Spinal cord (tissue), 10 donors: ENCODE results near the gene CEACAM7. TPM values are rescaled to one million over a fixed set of nuclear protein-coding genes. Genes with fewer than 3 reads are reported as not detected.

Source experiments
- DNase-seq, 6 donors: peaks; one replicate each; pipeline versions ENCODE4 v3.0.0 to v3.0.0-alpha.2; 2013 to 2015; ENCODE audit warnings: low spot score in 6 of 6, low read depth in 4 of 6
- H3K27ac ChIP-seq: one replicate; pipeline ENCODE4 v1.5.1; 2013; ENCODE audit warnings: low read depth, low read length, control low read depth
- H3K27me3 ChIP-seq: one replicate; pipeline ENCODE4 v1.6.1; 2013; ENCODE audit warnings: low read length; ENCODE audit not compliant: control insufficient read depth, insufficient read depth
- H3K36me3 ChIP-seq: one replicate; pipeline ENCODE4 v1.6.1; 2013; ENCODE audit warnings: low read length; ENCODE audit not compliant: control insufficient read depth, insufficient read depth
- H3K4me1 ChIP-seq: one replicate; pipeline ENCODE4 v1.6.1; 2013; ENCODE audit warnings: low read length; ENCODE audit not compliant: control insufficient read depth, insufficient read depth
- H3K4me3 ChIP-seq: one replicate; pipeline ENCODE4 v1.5.1; 2013; ENCODE audit warnings: low read depth, low read length, control low read depth
- H3K9me3 ChIP-seq: one replicate; pipeline ENCODE4 v1.6.1; 2013; ENCODE audit warnings: low read length; ENCODE audit not compliant: control insufficient read depth, insufficient read depth
- WGBS: methylation state at CpG from one replicate; pipeline ENCODE4 v1.1.5; 2013; ENCODE audit warnings: missing lambda C conversion rate; ENCODE audit not compliant: insufficient coverage; 5-methylcytosine and 5-hydroxymethylcytosine counted together
- polyA plus RNA-seq, 2 donors: library from polyadenylated mRNA; unstranded; fragments of 120-200 nt; gene quantifications; one replicate each; pipeline ENCODE4 v1.2.1, GENCODE V29; 2013; ENCODE audit not compliant: insufficient read length in 2 of 2
- total RNA-seq, 2 donors: library from RNA; depleted of rRNA in 1 of 2; stranded (reverse); fragments of 120-200 nt in 1 of 2; fragments of >200 nt in 1 of 2; gene quantifications; one replicate each; pipeline versions ENCODE4 v1.2.3 to v1.2.4, GENCODE V29; 2013 to 2014
- donor health status: healthy.

Gene CEACAM7
- total and polyA plus RNA-seq, 4 donors, result not detected

GRCh38 chr19:41701401-41702075 lies 13.5 kb upstream of the CEACAM7 start:
- WGBS, result 35% methylated on average over 9 of the region's 10 CpGs

GRCh38 chr19:41700381-41701195 lies 12.5 kb upstream of the CEACAM7 start:
- 79% methylated on average over 13 of the region's 13 CpGs for WGBS
- Histone ChIP-seq H3K27ac (no peak overlapping the region), H3K36me3 (no peaks in the 10 kb centered on the region), H3K27me3 (peaks cover 19% of the 10 kb centered on the region), H3K4me1 (no peaks in the 10 kb centered on the region), H3K4me3 (no peak overlapping the region), H3K9me3 (no peaks in the 10 kb centered on the region)
- no peak for DNase-seq

More at GRCh38 chr19:41701401-41702075, 13.5 kb upstream of the CEACAM7 start:
- Histone ChIP-seq H3K4me1 (no peaks in the 10 kb centered on the region), H3K27me3 (peaks cover 23% of the 10 kb centered on the region), H3K4me3 (no peak overlapping the region), H3K27ac (no peak overlapping the region), H3K9me3 (no peaks in the 10 kb centered on the region), H3K36me3 (no peaks in the 10 kb centered on the region)
- DNase-seq, result no peak

- no peaks in the 10 kb centered on the region for H3K36me3 ChIP-seq
- H3K27ac ChIP-seq, result no peak overlapping the region
- WGBS, result 40% methylated on average over 1 of the region's 2 CpGs
- H3K27me3 ChIP-seq, result peaks cover 14% of the 10 kb centered on the region
- no peaks in the 10 kb centered on the region for H3K9me3 ChIP-seq
- no peaks in the 10 kb centered on the region for H3K4me1 ChIP-seq
- no peak for DNase-seq
- no peak overlapping the region for H3K4me3 ChIP-seq
These were observed 11.9 kb upstream of the CEACAM7 start for GRCh38 chr19:41699968-41700323.

GRCh38 chr19:41699231-41699967 lies 11.3 kb upstream of the CEACAM7 start:
- Histone ChIP-seq H3K27me3 (peaks cover 10% of the 10 kb centered on the region), H3K36me3 (no peaks in the 10 kb centered on the region), H3K9me3 (no peaks in the 10 kb centered on the region), H3K4me3 (no peak overlapping the region), H3K4me1 (no peaks in the 10 kb centered on the region), H3K27ac (no peak overlapping the region)
- 79% methylated on average over 15 of the region's 17 CpGs for WGBS
- no peak for DNase-seq

GRCh38 chr19:41698746-41699230 lies 10.7 kb upstream of the CEACAM7 start:
- Histone ChIP-seq H3K9me3 (no peaks in the 10 kb centered on the region), H3K4me3 (no peak overlapping the region), H3K36me3 (no peaks in the 10 kb centered on the region), H3K27ac (no peak overlapping the region), H3K27me3 (peaks cover 4% of the 10 kb centered on the region), H3K4me1 (no peaks in the 10 kb centered on the region)
- no peak for DNase-seq
- WGBS, result 91% methylated on average over 1 of the region's 1 CpG

GRCh38 chr19:41697198-41697855 lies 9.3 kb upstream of the CEACAM7 start:
- Histone ChIP-seq H3K27ac (no peak overlapping the region), H3K4me1 (no peaks in the 10 kb centered on the region), H3K36me3 (no peaks in the 10 kb centered on the region), H3K27me3 (peaks cover 2% of the 10 kb centered on the region), H3K4me3 (no peak overlapping the region), H3K9me3 (no peaks in the 10 kb centered on the region)
- WGBS, result 69% methylated on average over 8 of the region's 9 CpGs
- no peak for DNase-seq

GRCh38 chr19:41696402-41697197 lies 8.5 kb upstream of the CEACAM7 start:
- Histone ChIP-seq H3K4me1 (no peaks in the 10 kb centered on the region), H3K36me3 (no peaks in the 10 kb centered on the region), H3K4me3 (no peak overlapping the region), H3K27ac (no peak overlapping the region), H3K9me3 (no peaks in the 10 kb centered on the region), H3K27me3 (peaks cover 5% of the 10 kb centered on the region)
- no peak for DNase-seq
- WGBS, result 53% methylated on average over 7 of the region's 7 CpGs

- Histone ChIP-seq H3K27ac (no peak overlapping the region), H3K4me1 (no peaks in the 10 kb centered on the region), H3K27me3 (peaks cover 6% of the 10 kb centered on the region), H3K9me3 (no peaks in the 10 kb centered on the region), H3K4me3 (no peak overlapping the region), H3K36me3 (no peaks in the 10 kb centered on the region)
- no peak for DNase-seq
- WGBS, result 87% methylated on average over 1 of the region's 2 CpGs
These were observed 7.7 kb upstream of the CEACAM7 start for GRCh38 chr19:41695745-41696144.
